GM18519 (cell line): ENCODE data around the gene DCHS2.

ENCODE experiments used
- ATAC-seq: cut with Tn5 transposase; IDR thresholded peaks from one replicate; pipeline ENCODE4 v1.9.1; 2021; ENCODE audit warnings: mild to moderate bottlenecking, moderate library complexity; ENCODE audit not compliant: unreplicated experiment, low FRiP score

Gene DCHS2

DNA sequence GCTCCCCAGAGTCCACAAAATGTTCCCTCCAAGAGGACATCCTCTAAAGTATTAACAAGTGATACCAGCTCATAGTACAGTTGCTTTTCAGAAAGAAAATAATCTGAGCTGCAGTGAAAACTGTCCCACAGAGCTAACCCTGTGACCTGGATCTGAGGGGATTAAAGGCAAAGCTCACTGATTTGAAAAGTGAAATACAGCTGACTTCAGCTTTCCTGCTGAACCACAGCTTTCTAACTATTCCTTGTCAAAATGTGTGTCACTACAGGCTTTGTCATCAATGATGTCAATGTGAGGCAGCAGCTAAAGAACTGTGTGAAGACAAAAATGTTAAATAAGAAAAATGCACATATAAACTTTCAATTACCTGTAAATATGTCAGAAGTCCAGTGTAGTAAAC is 36.9 kb downstream of the DCHS2 start:
- no peak for ATAC-seq

GRCh38 chr4:154452798-154453346 is 38.7 kb downstream of the DCHS2 start:
- ATAC-seq = no peak

DNA sequence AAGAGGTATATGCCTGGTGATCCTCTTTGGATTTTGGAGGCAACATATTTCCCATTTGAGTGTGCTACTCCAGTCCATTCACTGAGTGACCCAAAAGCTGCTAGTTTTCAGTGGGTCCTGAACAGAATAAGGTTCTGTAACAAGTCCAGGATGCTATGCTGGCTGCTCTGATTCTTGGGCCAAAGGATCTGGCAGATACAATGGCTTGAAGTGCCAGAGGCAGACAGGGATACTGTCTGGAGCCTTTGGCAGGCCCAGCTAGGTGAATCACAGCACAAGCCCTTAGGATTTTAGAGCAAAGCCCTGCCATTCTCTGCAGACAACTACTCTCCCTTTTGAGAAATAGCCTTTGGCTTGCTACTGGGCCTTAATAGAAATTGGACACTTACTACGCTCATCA is 40.6 kb downstream of the DCHS2 start:
- ATAC-seq = no peak

DNA sequence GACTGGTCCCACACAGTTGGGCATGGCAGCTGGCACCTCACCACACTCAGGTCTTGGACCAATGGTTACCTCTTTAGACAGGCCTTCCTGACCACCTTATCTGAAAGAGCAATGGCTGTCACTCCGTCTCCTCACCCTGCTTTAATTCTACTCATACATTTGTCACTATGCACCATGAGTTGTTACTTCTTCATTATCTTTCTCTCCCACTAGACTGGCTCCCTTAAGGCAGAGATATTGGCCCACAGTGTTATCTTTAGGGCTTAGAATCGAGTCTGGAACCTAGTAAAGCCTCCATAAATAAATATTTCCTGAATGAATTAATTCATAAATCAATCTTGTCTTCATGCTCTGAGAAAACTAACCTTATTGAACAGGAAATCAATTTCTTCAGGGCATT is 46.6 kb downstream of the DCHS2 start:
- no peak for ATAC-seq

DNA sequence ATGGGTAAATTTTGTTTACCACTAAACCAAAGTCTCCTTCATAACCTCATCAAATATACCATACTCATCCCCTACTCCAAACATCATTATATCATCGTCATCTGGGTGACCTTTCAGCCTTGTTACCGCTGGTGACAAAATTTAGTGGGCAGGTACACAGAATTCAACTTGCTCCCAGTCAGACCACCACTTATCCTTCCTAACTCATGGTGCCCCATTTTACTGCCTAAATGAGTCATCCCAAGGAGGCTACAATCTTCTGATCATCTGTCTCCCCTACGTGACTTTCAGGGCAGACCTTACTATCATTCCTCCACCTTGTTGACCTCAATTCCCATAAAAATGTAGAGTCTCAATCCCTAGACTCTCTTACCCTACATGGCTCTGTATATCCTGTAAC is 49.6 kb downstream of the DCHS2 start:
- no peak for ATAC-seq

DNA sequence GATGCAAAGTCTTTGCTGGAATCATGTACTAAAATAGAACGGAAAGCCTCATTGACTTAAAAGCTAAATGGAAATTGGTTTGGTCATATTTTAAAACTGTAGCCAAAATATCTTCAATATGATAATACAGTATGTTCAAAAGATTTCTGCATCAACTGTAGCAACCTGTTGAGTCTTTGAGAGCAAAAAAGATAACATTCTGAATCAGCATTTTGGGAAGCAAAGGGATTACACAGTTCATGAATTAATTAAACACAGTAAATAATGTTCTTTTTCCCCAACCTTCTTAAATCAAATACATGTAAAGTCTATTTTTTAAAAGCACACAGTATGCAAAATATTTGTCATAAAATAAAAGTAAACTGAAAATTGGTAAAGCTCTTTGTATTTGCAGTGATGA is 50.5 kb downstream of the DCHS2 start:
- ATAC-seq = no peak

DNA sequence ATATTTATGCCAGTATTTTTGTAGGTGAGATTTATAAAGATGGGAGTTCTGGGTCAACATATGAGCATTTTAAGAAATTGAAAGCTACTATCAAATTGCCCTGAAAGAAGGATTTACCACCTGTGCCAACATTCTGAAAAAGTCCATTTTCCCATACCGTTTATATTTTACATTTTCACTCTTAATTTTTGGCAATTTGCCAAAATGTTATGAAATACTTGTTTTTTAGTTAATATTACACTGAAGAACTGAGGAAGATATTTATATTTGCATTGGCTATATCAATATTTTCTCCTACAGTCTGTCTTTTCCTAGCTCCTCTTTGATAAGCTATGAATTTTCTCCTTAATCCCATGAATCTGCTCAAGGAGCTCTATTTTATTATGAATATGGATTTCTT is 52.4 kb downstream of the DCHS2 start:
- ATAC-seq = no peak

- ATAC-seq = no peak
Observed at GRCh38 chr4:154435895-154436294, 55.7 kb downstream of the DCHS2 start.

- ATAC-seq = no peak
Observed at GRCh38 chr4:154433543-154433942, 58.1 kb downstream of the DCHS2 start.

DNA sequence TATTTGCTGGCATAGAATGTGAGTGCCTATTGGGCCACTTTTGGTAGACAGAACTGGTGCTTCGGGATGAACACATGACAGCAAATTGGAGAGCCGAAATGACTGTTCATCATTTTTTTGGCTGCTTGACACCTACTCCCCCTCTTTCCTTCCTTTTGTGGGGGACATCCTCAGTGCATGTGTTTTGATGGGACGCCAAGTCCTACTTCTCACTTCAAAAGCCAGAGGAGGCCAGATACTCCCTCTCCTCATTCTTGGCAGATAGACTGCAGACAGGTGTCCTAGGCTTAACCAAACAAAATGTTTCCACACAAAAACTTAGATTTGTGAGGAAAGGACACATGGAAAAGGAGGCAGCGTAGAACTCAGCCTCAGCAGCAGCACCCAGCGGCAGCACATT is 62.4 kb downstream of the DCHS2 start:
- ATAC-seq = no peak

- ATAC-seq = no peak
Observed at GRCh38 chr4:154427149-154427548, 64.5 kb downstream of the DCHS2 start.

- ATAC-seq = peak; percentile 50
Observed at GRCh38 chr4:154425514-154425913, 66.1 kb downstream of the DCHS2 start.

- no peak for ATAC-seq
Observed at GRCh38 chr4:154424810-154425484, 66.7 kb downstream of the DCHS2 start.

DNA sequence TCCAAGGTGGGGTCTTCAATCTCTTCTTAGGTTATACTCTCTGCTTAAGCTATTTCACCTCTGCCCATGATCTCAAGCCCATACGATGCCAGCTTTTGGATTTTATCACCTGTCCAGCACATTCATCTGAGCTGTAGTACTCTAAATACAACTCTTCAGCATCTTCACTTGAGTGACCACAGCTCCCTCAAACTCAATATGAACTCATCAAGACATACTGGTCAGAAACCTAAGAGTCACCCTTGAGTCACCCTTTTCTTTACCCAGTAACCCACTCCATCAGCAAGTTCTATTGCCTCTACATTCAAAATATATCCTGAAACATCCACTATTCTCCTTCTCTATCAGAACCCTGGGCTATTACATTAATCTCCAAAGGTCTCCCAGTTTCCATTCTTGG is 69.4 kb downstream of the DCHS2 start:
- ATAC-seq = no peak

- peak; percentile 57 for ATAC-seq
Observed at GRCh38 chr4:154421618-154422017, 70.0 kb downstream of the DCHS2 start.

- ATAC-seq = no peak
Observed at GRCh38 chr4:154417373-154417673, 74.3 kb downstream of the DCHS2 start.

DNA sequence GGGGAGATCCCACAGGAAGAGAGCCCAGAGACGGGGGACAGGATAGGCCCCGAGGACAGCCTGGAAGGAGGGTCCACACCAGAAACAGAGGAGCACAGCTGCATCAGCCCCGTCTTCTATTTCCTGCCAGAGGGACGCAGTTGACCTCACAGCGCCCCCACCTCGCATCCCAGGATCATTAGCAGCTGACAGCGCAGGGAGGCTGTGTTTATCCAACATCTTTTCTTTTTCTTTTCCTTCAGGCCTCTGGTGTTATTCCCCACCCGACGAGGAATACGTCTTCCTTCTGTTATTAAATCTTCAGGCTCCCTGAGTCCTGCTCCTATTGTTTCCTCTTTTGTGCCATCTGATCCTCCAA is 75.4 kb downstream of the DCHS2 start:
- no peak for ATAC-seq

DNA sequence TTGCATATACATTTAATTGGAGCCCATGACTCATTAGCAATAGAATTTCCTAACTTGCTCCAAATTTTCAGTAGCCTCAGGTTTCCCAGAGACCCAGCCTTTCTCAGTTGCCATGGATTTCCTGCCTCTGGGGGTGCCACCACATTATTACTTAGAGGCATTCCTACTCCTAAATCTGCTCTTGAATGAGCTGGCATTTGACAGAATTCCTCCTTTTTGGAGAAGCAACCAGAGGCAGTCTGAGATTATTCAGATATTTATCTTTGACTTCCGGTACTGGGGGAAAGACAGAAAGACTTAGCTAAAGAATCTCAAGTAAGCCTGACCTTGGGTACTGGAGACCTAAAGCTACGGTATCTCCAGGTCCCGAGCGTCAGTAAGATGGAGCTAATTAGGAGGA is 76.3 kb downstream of the DCHS2 start:
- no peak for ATAC-seq

- no peak for ATAC-seq
Observed at GRCh38 chr4:154414796-154415195, 76.8 kb downstream of the DCHS2 start.

- ATAC-seq = no peak
Observed at GRCh38 chr4:154414371-154414770, 77.2 kb downstream of the DCHS2 start.

DNA sequence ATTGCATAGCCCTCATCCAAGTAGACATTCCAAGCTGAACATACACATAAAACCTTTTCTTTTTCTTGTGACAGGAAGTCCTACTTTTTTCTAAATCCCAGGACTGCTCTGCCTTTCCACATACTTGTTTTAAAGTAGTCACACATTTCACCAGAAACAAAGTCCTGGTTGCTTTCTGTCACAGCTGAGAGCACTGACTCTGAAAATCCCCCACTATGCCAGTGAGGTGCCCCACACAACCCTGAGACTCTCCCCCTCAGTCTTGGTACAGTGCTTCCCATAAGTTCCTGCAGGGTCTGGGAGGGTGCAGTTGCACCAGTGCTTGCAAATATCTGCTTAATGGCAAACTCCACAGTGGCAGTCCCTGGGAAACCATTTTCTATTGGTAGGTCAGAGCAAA is 84.2 kb downstream of the DCHS2 start:
- ATAC-seq = no peak

GRCh38 chr4:154406018-154406795 is 85.4 kb downstream of the DCHS2 start:
- ATAC-seq = peak; percentile 98
